GM21723 (cell line): ENCODE data around the gene MRM3.
"Not testable (repeated sequence)": the region's sequence is repeated elsewhere in the genome, so short reads cannot be mapped to it uniquely, and the experiment has no call there.

Experiments used
- ATAC-seq: cut with Tn5 transposase; IDR thresholded peaks from one replicate; pipeline ENCODE4 v1.9.1; 2021; ENCODE audit warnings: mild to moderate bottlenecking, moderate library complexity; ENCODE audit not compliant: unreplicated experiment

MRM3 gene

DNA sequence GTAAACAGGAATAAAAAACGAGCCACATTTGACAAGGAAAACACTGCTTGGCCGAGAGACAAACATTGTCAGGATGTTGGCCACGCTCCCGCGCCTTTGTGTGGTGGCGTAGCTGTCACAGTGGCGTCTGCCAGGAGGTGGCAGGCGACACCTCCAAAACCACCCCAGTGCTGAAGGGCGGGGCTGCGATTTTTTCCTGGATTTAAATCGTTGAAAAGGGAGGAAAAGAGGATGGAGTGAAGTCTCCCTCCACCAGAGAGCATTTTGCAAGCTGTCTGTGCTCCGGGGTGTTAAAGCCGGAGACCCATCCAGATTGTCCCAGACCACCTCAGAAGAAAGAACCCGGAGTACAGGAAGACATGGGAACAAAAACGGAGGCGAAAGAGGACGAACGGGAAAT, 12.7 kb downstream of the MRM3 start:
- no peak for ATAC-seq

DNA sequence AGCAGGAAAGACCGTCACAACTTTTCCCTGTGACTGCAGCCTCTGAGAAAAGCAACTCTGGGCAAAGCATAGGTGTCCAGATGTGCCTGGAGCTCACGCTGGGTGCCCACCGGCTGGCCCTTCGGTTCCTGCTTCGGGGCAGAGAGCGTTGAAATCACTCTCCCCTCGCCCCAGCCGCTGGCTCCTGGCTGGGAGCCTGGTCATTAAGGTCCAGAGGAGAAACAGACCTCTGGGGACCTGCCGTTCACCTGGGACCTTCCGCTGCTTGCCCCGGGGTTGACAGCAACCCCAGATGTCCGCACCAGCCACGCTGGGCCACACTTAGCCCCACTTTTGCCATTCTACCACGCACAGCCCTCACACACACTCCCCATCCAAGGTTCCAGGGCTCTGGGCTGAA, 13.1 kb downstream of the MRM3 start:
- no peak for ATAC-seq

DNA sequence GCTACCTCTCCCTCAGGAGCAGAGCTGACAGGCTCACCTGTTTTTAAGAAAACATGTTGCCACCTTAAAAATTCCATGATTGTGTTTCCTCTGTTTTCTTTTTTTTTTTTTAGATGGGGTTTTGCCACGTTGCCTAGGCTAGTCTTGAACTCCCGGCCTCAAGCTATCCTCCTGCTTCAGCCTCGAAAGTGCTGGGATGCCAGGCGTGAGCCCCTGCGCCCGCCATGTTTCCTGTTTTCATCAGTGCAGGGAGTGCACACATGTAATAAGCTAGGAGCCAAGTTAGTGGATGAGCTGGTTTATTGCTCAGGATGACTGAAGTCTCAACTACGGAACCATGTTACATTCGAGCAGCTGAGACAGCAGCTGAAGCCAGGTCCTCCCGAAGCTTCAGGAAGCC, 13.6 kb downstream of the MRM3 start:
- ATAC-seq = no peak

DNA sequence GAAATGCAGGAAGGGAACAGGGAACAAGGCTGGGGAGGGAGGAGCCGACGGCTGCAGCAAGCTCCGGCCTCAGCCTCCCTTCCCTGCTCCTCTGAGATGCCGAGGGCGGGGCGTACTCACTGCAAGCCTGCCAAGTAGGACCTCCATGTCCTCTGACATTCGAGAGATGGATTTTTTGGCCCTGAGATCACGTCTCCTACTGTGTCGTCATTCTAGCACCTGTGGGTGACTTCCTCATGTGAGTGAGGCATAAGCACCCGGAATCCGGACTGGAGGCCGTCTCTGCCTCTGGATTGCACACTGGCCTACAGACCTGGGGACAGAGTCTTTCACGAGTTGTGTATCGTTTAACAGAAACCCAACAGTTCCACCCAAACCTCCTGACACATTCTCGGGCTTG, 14.5 kb downstream of the MRM3 start:
- no peak for ATAC-seq

DNA sequence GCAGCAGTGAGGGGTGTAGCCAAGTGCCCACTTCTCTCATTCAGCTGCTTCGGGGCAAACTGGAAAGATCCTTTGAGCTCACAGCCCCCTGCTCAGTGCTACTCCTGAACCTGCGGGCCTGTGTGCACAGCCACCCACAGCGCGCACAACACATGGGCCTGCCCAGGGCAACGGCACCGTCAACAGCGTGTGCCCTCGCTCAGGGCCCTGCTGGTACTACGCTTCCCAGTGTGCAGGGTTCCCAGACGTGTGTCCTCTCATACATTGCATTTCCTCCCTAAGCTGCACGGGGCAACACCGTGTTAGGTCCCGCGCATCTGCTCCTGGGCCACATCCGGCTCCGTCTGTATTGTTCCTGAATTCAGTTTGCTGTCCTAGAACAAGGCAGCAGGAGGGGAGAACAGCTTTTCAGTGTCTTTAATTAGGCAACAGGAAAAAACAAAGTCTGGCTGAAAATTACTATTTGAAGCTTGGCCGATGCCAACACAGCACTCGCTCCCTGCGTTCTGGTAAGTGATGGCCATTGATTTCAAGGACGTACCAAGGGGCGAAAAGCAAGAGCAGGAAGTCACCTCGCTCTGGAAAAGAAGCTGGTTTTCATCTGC, 15.2 kb downstream of the MRM3 start:
- no peak for ATAC-seq

DNA sequence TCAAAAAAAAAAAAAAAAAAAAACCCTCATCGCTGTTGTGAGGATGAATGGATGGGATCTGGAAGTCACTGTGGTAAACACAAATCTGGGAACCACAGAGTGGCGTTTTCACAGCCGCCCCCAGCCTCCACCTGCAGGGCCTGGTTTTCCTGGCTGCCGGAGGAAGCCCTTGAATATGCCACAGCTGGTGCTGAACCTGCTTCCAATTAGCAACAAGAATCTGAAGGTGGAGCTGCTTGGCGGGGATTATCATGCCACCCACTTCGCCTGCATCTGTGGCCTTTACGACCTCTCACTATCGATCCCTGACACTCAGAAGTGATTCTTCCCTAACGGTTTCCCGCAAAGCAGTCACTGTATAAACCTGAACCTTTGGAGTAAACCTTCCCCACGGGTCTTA, 16.1 kb downstream of the MRM3 start:
- no peak for ATAC-seq

DNA sequence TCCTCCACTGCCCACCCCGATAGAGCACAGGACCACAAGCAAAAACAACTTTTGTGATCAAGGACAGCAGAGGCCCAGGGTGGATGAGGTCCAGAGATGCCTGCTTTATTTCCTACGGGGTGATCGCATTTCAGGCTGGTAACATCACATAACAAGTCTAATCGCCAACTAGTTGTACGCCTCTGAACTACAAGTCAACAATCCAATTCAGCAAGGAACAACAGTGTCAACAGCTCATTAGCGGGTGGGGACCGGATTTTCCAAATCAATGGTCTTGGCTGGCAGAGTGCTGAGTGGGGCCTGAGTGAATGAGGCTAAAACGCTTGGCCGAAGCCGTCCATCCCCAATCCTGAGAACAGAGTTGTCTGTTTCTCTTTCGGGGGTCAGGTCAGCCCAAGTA, 17.1 kb downstream of the MRM3 start:
- ATAC-seq = no peak

DNA sequence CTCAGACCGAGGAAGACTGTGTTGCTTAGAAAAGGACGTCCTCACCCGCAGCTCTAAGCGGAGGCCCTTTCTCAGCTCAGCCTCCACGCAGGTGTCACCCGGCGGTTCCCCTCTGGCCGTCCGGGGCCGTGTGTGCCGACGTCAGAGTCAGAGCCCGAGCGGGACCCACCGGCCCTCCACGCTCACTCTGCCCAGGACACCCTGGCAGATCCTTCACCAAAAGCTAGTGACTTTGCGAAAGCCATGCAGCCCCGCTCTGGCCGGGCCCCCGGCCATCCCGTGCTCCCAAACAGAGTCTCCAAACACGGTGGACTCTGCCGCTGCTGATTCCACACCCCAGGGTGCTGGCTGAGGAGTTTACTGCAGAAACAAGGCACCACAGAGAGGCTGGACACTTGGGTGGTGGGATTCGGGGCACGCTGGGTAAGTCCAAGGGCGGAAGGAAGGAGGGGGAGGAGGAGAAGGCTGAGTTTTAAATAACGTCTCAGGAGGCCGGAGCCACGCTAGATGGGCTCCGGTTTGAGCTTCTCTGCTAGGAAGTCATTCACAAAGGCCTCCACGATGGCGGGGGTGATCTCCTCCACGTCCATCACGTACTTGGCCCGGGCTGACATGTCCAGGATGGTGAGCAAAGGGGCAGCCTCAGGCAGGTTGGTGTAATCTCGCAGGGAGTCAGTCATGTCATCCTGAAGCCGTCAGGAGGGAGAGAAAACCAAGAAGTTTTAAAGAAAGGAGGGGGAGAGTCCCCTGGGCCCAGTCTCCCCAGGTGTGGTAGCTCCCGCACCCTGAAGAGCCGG, 18.5 kb downstream of the MRM3 start:
- no peak for ATAC-seq

DNA sequence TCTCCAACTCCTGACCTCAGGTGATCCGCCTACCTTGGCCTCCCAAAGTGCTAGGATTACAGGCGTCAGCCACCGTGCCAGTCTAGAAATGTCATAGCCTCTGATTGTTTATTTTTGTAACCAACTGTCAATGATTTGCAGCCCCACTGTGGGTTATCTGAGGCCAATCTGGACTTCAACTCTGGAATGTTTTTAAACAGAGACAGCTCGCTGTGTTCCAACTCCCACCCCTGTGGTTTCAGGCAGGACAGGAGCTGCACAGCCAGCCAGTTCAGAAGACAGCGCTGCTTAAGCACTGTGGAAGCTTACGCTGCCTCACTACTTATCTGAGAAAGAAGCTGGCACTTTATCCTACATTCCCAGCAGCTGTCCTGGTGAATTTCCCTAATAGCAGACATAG, 19.5 kb downstream of the MRM3 start:
- no peak for ATAC-seq

DNA sequence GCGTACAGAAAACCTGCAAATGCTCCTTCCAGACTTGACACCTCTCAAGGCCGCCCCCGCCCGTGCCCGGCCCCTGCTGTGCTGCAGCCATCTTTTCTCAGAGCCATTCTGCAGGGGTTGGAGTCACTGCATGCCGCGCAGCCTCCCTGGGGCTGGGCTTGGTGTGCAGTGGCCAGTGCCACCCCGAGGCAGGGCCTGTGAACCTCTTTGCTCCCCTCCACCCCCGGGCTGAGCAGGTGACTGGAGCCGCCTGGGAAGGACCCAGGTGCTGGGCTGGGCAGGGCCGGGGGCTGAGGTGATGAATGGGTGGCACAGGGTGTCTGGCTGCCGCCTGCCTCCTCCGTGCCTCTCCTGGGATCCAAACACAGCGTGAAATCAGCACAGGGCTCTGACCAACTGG, 20.3 kb downstream of the MRM3 start:
- ATAC-seq = no peak

DNA sequence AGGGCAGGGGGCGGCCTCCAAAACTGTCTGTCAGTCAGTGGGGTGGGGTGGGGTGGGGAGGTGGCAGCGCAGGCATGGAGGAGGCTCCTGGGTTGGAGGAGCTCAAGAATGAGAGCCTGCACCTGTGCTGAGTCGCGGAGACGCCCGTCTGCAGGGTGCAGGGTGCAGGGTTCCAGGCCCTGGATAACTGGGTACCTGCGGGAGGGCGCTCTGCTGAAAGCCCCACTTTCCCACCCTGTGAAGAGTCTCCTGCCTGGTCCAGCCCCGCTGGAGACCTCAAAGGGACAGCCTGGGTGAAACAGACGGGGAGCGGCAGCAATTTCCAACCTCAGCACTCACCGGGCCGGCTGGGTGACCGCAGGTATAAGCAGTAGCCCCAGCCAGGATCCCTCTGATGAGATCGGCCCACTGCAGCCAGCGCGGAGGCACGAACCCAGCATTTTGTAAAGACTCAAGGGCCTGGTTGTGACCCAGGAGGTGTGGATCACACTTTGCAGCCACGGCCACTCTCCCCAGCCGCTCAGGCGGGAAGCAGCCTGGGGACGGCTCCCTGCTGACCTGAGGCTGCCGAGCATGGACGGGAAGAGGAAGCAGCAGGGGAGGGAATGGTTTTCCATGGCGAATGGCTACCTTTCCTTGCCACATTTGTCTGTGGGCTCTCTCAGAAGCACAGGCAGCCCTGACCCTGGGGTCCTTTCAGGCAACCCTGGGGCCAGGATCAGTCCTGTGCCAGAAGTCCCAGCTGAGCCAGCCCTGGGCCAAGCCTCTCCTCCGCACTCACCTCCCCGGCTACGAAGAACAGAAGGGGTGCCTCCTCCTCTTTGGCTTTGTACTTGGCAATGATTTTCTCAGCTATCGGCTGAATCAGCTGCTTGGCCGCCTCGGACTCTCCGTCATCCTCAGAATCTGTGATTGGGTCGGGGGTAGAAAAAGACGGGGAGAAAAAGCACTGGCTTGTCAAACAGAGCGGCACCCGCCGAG, 21.0 kb downstream of the MRM3 start:
- ATAC-seq = no peak

DNA sequence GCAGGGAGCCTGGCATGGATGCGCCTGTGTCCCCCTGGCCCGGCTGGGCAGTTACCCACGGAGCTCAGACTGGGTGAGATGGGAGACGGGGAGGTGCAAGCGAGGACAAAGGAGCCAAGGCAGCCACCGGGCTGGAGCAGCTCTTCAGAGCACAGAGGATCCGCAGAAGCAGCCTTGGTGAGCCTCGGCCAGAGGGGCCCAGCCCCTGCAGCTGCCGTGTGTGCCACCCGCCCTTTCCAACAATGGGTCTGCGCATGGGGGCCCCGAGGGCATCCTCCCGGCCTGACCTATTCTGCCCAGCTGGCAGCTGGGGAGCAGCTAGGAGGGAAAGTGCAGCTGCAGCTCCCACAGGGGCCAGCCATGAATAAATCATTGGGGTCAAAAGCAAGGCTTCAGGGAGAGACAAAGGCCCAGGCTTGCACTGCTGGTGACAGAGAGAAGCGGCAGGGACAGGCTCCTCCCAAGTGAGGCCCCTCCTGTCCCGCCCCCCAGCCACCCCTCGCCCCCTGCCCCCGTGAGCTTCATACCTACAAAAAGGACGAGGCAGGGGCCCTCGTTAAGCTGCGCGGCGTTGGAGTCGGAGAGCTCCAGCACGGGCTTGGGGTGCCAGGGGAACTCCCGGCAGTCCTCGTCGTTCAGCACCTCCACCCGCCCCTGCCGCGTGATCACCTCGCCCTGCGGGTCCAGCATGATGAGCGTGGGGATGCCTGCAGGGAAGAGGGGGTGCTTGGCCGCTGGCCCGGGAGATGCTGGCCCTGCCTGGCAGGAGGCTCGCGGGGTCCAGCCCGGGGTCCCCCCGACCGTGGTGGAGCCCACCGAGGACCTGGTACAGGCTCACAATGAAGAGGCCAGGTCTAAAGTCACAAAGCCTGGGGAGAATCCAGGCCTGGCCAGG, 22.6 kb downstream of the MRM3 start:
- no peak for ATAC-seq

DNA sequence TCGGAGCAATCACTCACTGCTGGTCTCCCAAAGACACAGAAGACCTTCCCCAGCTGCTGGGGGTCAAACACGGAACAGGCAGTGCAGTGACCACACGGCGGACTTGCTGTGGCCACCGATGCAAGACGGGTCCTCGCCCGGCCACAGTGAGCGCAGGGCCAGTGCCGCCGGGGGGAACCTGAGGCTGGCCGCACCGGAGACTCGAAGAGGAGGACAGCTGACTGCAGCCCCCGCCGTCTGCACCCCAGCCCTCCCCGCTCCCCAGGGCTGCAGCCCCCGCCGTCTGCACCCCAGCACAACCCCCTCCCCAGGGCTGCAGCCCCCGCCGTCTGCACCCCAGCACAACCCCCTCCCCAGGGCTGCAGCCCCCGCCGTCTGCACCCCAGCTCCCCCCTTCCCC, 23.7 kb downstream of the MRM3 start:
- not testable (repeated sequence) for ATAC-seq

DNA sequence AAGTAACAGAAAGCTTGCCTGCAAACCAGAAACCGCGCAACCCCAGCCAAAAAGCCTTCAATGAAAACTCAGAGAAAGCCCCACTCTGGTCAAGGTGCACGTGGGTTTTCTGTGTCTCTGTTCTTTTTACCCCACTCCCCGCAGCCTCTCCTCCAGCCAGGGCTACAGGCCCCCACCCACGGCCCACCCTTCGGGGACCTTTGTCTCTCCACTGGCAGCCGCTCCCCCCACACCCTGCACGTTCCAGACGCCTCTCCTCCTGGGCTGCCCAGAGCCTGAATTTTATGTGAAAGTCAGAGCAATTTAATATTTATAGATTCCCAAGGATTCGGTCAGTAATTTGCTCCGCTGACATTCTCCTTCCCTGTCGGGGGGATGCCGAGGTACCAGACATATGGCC, 24.2 kb downstream of the MRM3 start:
- no peak for ATAC-seq

DNA sequence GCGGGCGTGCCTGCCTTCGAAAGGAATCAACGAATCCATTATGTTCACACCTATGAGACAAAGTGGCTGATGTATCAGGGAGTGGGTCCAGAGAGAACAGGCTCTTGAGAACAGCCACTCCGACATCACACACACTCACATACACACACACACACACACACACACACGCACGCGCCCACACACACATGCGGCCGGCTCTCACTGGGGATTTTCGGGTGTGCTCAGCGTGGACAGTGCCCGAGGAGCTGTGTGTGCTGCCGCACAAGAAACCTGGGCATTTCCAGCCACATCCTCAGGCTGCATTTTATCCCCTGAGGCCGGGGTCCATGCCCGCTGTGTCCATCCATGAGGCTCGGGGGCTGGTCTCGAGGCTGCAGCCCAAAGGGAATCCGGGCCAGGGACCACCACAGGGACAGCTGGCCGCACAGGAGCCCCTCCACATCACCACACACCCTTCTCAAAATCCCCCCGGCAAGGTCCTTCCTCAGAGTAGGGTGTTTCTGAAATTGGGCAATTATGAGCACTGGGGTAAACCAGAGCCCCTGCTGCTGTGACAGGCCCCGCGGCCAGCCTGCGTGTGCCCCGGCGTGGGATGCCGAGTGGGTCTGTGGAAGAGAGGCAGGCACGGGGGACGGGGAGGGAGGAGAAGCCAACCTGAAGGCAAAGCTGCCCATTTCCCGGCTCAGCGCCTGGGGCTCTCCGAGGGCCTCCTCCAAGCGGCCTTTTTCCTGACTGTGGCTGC, 24.8 kb downstream of the MRM3 start:
- no peak for ATAC-seq

DNA sequence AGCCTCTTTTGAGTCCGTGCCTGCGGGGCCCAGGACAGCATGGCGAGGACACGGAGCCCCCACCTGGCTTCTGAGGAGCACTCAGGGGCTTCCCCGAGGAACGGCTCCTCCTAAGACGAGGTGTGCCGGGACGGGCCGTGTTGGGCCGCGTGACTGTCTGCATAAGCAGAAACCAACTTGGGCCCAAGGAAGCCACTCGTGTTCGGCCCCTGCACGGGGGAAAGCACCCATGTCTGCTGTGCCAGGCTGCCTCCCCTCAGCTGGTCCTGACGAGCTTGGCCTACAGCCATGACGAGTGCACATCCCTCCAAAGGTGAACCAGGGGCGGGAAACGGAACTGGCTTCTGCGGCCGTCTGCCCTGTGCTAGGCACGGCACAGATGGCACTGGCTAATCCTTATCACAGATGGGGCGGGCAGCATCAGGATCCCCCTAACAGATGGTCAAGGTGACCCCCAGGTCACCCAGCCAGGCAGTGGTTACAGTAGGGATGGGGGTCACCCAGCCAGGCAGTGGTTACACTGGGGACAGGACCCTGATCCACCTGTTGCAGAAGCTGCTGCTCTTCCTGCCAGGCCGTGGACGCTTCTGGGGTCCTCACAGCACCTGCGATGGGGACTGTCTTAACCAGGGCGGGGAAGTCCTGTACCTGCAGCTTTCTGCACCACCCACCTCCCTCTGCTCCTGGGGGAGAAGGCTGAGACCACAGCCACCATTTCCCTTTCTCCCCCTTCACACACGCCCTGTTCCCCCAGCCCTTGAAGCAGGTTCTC, 25.6 kb downstream of the MRM3 start:
- ATAC-seq = no peak

DNA sequence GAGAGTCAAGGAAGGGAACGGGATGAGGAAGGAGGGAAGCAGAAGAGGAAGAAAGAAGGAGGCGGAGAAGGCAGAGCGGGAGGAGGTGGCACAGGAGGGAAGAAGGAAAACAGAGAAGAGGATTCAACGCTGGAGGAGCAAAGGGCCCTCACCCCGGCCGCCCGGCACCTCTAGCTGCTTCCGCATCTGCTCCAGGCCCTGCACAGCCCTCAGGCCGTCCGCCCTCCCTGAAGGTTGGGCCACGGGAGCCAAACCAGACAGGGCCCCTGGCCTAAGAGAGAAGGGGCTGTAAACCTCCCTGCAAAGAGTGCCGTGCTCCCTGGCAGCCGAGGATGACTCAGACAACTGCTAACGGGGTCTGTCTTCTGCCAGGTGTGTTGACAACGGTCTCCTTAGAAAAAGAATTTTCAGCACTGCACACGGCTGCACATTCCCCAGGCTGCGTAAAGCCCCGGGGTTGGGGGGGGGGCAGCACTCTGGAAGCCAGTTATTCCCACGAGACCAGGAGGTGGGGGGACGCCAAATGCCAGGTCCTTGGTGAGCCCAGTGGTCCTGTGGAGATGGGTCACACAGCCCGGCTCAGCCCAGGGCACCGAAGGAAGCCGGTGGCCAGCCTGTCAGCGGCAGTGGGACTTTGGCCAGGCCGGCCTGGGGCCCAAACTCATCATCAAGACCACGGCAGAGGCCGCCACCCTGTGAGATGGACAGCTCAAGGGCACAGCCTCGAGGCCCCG, 29.1 kb downstream of the MRM3 start:
- no peak for ATAC-seq

DNA sequence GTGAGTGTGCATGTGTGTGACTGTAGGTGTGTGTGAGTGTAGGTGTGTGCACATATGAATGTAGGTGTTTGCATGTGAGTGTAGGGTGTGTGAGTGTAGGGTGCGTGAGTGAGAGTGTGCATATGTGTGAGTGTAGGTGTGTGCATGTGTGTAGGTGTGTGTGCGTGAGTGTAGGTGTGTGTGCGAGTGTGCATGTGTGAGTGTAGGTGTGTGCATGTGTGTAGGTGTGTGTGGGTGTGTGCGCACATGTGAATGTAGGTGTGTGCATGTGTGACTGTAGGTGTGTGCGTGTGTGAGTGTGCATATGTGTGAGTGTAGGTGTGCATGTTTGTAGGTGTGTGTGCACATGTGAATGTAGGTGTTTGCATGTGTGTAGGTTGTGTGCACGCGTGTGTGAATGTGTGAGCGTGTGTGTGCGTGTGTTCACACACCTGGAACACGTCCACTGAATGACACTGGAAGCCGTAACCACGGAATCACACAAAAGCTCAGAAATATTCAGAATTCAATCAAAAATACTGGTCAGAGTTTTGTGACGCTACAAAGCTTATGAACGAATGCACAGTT, 30.6 kb downstream of the MRM3 start:
- ATAC-seq = no peak
